Gastrocnemius medialis (tissue), 4 donors: Measurements from ENCODE around the gene HIVEP3.

ENCODE experiments used
- POLR2A ChIP-seq, 2 donors: fragments of 450-650 bp; IDR thresholded peaks; one replicate each; pipeline ENCODE4 v1.6.1; 2017; ENCODE audit warnings: antibody characterized with exemption in 2 of 2, mild to moderate bottlenecking in 2 of 2, moderate library complexity in 2 of 2
- TF ChIP-seq, protein P1 (sequence below), 5 experiments: fragments of 450-650 bp in 3 of 5; fragments of 200-600 bp in 2 of 5; sonication (generic) in 2 of 5; IDR thresholded peaks in 4 of 5; conservative IDR thresholded peaks in 1 of 5; 1 replicate in 4 of 5; 2 replicates in 1 of 5; pipeline ENCODE4 v1.5.1; 2016 to 2019; ENCODE audit warnings: antibody characterized with exemption in 5 of 5, mild to moderate bottlenecking in 3 of 5, moderate library complexity in 3 of 5

GRCh38 chr1:41847733-41848132, 71.0 kb downstream of the HIVEP3 start:
- TF ChIP-seq, protein P1, sequence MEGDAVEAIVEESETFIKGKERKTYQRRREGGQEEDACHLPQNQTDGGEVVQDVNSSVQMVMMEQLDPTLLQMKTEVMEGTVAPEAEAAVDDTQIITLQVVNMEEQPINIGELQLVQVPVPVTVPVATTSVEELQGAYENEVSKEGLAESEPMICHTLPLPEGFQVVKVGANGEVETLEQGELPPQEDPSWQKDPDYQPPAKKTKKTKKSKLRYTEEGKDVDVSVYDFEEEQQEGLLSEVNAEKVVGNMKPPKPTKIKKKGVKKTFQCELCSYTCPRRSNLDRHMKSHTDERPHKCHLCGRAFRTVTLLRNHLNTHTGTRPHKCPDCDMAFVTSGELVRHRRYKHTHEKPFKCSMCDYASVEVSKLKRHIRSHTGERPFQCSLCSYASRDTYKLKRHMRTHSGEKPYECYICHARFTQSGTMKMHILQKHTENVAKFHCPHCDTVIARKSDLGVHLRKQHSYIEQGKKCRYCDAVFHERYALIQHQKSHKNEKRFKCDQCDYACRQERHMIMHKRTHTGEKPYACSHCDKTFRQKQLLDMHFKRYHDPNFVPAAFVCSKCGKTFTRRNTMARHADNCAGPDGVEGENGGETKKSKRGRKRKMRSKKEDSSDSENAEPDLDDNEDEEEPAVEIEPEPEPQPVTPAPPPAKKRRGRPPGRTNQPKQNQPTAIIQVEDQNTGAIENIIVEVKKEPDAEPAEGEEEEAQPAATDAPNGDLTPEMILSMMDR (IDR thresholded peaks at IDR 0.05 in 4 of 5, conservative IDR thresholded peaks at IDR 0.05 in 1 of 5) = no peak
- no peak for TF ChIP-seq POLR2A (IDR thresholded peaks at IDR 0.05)
